ENCODE measurements around the gene DPEP2NB.
"Not testable (repeated sequence)": the region's sequence is repeated elsewhere in the genome, so short reads cannot be mapped to it uniquely, and the experiment has no call there.

DPEP2NB gene, protein sequence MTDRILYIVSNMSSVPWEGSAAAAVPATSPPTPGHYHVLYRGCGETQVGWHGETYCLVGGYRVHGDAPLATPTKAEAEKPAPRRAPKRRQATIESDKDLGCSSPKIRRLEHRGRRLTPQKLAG

GRCh38 chr16:68015681-68016080 is at the start of gene DPEP2NB:
Gene DPEP2NB, minus strand, starts transcription at chr16:68015911. Its CDS starts 141 bp downstream, at chr16:68015770.
- DNase-seq (ENCODE audit: low read depth in 2 of 2), result no peak

DNA sequence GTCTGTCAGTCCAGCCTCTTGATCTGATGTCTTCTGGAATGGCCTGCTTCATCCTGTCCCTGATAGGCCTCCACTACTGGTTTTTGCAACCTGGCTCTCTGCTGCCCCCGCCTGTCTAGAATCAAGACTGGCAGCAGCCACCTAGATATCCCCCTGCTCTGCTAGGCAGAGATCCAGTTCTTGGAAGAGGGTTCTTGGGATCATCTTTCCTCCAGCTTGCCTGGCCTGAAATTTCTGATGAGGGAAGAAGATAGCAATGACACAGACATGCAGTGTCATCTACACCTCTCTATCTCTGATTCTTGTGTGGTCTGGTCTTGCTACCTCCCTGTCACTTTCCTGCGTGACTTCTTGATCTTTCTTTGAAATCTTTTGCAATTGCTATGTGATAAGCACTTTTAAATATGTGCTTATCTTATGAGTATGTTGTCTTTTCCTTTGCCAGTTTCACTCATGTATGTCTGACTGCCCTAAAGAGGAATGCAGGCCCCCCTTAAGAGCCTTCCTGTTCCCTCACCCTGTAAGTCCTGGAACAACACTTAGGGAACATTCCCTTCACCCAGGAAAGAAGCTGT is 49.2 kb upstream of the DPEP2NB start:
- peak in 1 of 2 donors; percentile 47 for DNase-seq (ENCODE audit: low read depth in 2 of 2)

DNA sequence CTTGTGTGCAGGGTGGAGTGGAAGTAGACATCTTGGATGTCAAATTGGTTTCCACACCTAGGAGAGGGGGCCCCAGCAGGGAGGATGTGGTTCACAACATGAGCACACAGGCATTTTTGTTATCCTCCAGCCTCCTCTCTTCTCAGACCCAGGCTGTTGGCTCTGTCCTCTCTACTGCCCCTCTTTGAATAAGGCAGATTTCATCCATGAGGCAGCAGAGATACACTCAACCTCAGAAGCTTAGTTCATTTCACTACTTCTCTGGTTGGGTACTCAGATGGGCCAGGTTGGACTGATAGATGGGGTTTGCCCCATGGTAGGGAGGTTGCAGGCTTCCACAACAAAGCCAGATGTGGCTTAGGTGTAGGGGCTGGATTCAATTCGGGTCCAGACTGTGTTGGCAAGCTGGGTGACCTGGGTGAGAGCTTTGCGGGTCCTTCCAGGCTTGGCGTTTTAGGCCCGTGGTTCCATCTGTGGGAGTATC is 47.2 kb upstream of the DPEP2NB start:
- no peak for DNase-seq (ENCODE audit: low read depth in 2 of 2)

- no peak for DNase-seq (ENCODE audit: low read depth in 2 of 2)
Observed at GRCh38 chr16:68061396-68061795, 45.7 kb upstream of the DPEP2NB start.

DNA sequence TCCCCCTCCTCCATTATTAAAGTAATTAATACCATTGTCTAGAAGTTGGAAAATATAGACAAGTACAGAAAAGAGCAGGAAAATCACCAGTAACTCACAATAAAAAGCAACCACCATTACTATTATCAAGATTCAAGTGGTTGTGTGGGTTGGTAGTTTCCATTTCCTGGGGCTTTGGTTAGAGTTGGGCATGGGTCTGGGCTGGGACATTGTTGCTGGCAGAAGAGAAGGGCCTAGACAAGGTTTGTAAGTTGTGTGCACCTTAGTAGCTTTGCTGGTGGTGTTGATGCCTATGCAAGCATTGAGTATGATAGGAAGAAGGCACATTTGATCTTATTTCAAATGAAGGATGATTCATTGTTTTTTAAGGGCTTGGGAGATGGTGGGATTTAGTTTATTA is 44.1 kb upstream of the DPEP2NB start:
- no peak for DNase-seq (ENCODE audit: low read depth in 2 of 2)

DNA sequence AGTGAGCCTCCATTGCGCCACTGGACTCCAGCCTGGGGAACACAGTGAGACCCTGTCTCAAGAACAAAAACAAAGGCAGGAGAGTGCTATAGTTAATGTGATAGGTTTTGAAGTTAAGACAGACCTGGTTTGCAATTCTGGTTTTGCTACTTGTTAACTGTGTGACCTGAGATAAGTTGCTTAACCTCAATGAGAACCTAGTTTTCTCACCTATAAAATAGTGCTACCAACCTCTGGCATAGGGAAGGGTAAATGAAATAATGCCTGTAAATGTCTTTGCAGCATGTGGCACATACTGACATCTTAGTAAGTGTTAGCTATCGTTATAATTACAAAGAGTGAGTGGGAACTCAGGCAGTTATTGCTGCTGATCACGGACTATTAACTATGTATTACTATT is 39.7 kb upstream of the DPEP2NB start:
- DNase-seq (ENCODE audit: low read depth in 2 of 2), result no peak

DNA sequence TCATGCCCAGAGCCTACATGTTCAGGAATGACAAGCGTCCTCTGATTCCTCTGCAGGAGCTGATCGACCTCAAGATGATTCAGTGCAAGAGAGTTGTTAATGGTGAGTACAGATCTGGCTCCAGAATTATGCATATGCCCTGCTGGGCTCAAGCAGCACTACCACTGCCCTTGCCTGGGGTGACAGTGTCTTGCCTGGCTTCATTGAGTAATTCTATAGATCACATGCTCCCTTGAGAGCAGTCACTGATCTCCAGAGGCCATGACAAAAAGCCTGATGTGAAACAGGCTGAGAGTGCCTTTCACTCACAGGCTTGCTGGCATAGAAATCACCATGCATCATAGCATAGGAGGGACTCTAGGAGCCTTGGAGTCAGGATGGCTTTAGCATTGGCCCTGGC is 33.7 kb upstream of the DPEP2NB start:
- DNase-seq (ENCODE audit: low read depth in 2 of 2), result no peak

DNA sequence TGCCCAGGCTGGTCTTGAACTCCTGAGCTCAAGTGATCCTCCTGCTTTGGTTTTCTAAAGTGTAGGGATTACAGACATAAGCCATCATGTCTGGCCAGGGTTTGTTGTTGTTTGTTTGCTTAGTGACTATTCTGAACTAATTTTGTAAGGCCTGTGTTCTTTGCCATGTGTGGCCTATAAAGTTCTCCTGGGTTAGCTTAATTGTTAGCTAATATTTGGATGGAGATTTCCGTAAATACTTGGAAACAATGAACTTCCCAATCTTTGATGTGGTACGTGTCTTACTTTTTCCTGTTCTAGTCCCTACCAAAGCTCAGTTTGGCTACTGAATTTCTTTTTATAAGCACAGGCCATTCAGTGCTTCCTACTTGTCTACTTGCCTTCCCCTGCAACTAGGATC is 32.3 kb upstream of the DPEP2NB start:
- DNase-seq (ENCODE audit: low read depth in 2 of 2), result no peak

- no peak for DNase-seq (ENCODE audit: low read depth in 2 of 2)
Observed at GRCh38 chr16:68046106-68046505, 30.4 kb upstream of the DPEP2NB start.

GRCh38 chr16:68041783-68042182 is 26.1 kb upstream of the DPEP2NB start:
- no peak for DNase-seq (ENCODE audit: low read depth in 2 of 2)

GRCh38 chr16:68040506-68041288 is 25.0 kb upstream of the DPEP2NB start:
- peak; percentile 76 to 77 for DNase-seq (ENCODE audit: low read depth in 2 of 2)

- DNase-seq (ENCODE audit: low read depth in 2 of 2), result no peak
Observed at GRCh38 chr16:68037841-68038597, 22.3 kb upstream of the DPEP2NB start.

DNA sequence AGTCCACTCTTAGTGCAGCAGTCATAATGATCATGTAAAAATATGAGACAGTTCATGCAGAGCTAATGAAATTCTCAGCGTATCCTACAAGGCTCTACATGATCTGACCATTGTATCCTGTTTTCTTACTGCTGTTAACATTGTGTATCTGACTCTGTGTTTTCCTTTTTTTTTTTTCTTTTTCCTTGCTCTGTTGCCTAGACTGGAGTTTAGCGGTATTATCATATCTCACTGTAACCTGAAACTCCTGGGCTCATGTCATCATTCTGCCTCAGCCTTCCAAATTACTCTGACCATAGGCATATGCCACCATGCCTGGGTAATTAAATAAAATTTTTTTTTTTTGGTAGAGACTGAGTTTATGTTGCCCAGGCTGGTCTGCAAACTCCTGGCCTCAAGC is 19.5 kb upstream of the DPEP2NB start:
- DNase-seq (ENCODE audit: low read depth in 2 of 2), result no peak

DNA sequence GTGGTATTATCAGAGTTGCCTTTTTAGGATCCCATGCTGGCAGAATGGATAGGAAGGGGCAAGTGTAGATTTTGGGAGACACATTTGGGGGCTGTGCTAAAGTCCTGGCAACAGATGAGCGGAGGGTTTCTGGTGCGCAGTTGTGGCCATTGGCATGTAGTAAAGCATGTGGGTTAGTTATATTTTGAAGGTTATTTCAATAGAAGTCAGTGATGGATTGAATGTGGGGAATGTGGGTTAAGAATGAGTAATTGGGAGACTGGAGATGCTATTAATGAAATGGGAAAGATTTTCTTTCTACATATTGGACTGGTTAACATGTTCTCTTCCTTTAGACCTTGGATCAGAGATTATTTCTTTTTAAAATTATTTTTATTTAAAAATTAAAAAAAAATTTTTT is 17.4 kb upstream of the DPEP2NB start:
- DNase-seq (ENCODE audit: low read depth in 2 of 2), result no peak

DNA sequence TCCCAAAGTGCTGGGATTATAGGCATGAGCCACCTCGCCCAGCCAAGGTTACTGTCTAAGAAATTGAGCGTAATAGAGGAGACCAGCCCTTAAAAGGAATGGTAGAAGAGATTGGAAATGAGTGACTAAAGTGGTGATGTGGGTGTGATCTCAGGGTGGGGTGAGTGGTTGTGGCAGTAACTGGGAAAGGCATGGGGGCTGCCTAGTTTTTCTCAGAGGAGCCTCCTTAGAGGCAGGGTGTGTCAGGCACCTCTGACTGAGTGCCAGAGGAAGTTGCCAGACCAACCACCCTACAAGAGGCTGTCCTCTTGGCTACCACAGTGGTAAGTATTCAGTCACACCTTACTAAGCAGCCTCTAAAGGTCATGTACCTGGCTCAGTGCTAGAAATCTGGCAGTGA is 16.2 kb upstream of the DPEP2NB start:
- no peak for DNase-seq (ENCODE audit: low read depth in 2 of 2)

GRCh38 chr16:68030108-68030507 is 14.4 kb upstream of the DPEP2NB start:
- DNase-seq (ENCODE audit: low read depth in 2 of 2), result not testable (repeated sequence)

DNA sequence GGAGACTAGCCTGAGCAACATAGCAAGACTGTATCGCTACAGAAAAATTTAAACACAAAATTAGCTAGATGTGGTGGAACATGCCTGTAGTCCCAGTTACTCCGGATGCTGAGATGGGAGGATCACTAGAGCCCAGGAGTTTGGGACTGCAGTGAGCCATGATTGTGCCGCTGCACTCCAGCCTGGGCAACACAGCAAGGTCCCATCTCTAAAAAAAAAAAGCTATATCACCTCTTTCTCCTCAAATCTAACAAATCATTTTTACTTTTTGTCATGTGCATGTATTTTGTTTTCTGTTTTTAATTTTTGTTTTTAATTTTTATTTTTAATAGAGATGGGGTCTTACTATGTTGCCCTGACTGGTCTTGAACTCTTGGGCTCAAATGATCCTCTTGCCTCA is 13.3 kb upstream of the DPEP2NB start:
- DNase-seq (ENCODE audit: low read depth in 2 of 2), result no peak

GRCh38 chr16:68022728-68023537 is 7.2 kb upstream of the DPEP2NB start, which contains the start of the genes DDX28 and DUS2:
Gene DDX28, minus strand, starts transcription at chr16:68023232. Its CDS starts 30 bp downstream, at chr16:68023202.
Gene DUS2, plus strand, starts transcription at chr16:68023284. Its CDS starts 14,740 bp downstream, at chr16:68038024.
- DNase-seq (ENCODE audit: low read depth in 2 of 2), result peak; percentile 82 to 87

DNA sequence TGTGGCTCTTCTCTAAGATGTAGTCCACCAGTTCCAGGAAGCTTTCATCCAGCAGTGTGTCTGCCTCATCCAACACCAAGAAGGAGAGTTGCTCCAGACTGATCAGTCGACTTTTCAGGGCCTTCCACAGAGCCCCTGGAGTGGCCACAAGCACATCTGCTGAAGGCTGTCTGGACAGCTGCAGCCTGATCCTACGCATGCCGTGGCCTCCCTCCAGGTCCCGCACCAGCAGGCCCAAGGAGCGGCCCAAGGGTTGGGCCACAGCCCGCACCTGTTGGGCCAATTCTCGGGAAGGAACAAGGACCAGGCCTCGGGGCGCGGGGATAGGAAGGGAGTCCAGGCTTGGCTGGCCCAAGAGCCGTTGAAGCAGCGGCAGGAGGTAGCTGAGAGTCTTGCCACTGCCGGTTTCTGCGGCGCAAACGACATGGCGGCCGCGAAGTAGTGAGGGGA is 6.6 kb upstream of the DPEP2NB start:
- no peak for DNase-seq (ENCODE audit: low read depth in 2 of 2)

DNA sequence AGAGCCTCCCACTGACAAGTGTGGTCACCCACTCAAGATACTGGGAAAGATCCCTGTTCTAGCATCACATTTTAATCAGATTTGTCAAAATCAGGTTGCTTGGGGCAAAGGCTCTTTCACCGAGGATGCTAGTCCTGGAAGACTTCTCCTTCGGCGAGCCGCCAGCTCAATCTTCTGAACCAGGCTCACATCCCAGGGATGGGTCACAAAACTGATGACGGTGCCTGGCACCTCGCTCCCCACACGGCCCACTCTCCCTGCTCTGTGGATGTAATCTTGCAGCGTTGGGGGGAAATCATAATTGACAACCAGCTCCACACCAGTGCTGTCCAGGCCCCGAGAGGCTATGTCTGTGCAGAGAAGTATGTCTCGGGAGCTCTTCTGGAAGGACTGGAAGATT is 5.8 kb upstream of the DPEP2NB start:
- DNase-seq (ENCODE audit: low read depth in 2 of 2), result no peak

- no peak for DNase-seq (ENCODE audit: low read depth in 2 of 2)
Observed at GRCh38 chr16:68019167-68019680, 3.5 kb upstream of the DPEP2NB start.

All from stimulated activated CD8-positive, alpha-beta memory T cell treated with anti-CD3 and anti-CD28 coated beads, Interleukin-15, amount 100 ng/mL, for 48 hours (primary cell).